KOPT-K1 (cell line): ENCODE measurements around the gene ALG1.
A peak's percentile ranks its signal among the peaks of the same experiment; 100 is the strongest.
"Not testable (repeated sequence)": the region's sequence is repeated elsewhere in the genome, so short reads cannot be mapped to it uniquely, and the experiment has no call there.

Source experiments
- H3K27ac ChIP-seq: fragments of 200-600 bp; sonication (generic); 2 replicates; pipeline ENCODE4 v1.5.1; 2016; ENCODE audit warnings: antibody characterized with exemption, mild to moderate bottlenecking, low read depth, low read length; ENCODE audit not compliant: poor library complexity, severe bottlenecking
- H3K36me3 ChIP-seq: fragments of 200-600 bp; sonication (generic); 2 replicates; pipeline ENCODE4 v1.5.1; 2017; ENCODE audit warnings: antibody characterized with exemption, mild to moderate bottlenecking, low read length, moderate library complexity; ENCODE audit not compliant: insufficient read depth
- H3K9me3 ChIP-seq: fragments of 200-600 bp; sonication (generic); 2 replicates; pipeline ENCODE4 v1.5.1; 2017; ENCODE audit warnings: antibody characterized with exemption, low read length, mild to moderate bottlenecking; ENCODE audit not compliant: insufficient read depth, poor library complexity, severe bottlenecking

The ALG1 gene

DNA sequence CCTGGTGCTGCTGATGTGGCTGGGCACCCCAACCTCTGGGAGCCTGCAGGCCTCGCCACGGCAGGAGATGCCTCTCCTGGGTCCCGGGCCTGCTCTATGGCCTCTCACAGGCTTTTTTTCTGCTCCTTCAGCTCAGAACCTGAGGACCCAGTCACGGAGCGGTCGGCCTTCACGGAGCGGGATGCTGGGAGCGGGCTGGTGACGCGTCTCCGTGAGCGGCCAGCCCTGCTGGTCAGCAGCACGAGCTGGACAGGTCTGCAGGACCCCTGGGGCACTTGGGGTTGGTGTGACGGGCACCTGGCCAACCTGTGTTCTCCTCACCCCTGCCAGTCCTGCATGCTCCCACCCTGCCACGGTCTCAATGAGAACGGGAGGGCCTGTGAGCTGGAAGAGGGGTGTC lies 7.0 kb downstream of the ALG1 start:
- Histone ChIP-seq H3K9me3 (no peaks in the 10 kb centered on the region), H3K36me3 (peaks cover 56% of the 10 kb centered on the region), H3K27ac (no peak overlapping the region)

- H3K36me3 ChIP-seq: peaks cover 54% of the 10 kb centered on the region
- not testable (repeated sequence) for H3K27ac ChIP-seq, H3K9me3 ChIP-seq
Measured at GRCh38 chr16:5080461-5080860, 8.8 kb downstream of the ALG1 start.

DNA sequence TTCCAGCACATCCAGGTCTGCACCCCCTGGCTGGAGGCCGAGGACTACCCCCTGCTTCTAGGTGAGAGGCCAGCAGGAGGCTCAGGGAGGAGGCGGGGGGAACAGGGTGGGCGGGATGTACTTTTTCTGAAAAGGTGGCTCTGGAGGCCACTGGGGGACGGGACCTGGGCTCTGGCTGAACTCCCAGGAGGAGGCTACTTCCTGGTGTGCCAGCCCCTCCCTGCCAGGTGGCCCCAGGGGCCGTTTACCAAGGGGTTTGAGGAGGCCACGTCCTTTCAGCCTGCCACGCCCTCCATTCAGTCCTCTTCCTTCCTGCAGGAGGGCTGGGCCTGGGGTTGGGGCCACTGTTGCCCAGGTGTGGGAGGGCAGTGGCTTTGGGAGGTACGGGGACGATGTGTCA lies 9.4 kb downstream of the ALG1 start:
- H3K27ac ChIP-seq, H3K9me3 ChIP-seq: not testable (repeated sequence)
- peaks cover 52% of the 10 kb centered on the region for H3K36me3 ChIP-seq

DNA sequence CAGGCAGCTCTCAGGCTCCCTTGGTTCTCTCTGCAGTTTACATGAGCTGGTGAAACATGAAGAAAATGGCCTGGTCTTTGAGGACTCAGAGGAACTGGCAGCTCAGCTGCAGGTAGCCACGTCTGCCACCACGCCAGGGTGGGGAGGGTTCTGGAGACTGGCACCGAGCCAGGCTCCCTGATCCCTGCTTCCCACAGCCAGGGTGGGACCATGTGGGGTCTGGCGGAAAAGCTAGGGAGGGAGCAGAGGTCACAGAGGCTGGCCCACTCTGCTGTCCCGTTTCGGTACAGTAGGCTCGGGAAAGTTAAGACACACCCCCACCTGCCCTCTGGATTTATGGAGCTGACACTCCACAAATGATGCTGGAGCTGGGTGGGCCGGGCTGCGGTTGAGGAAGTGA lies 12.0 kb downstream of the ALG1 start:
- peaks cover 46% of the 10 kb centered on the region for H3K36me3 ChIP-seq

GRCh38 chr16:5084099-5084731 lies 12.6 kb downstream of the ALG1 start:
- peaks cover 46% of the 10 kb centered on the region for H3K36me3 ChIP-seq
- not testable (repeated sequence) for H3K9me3 ChIP-seq, H3K27ac ChIP-seq

More for the DNA sequence above, 12.0 kb downstream of the ALG1 start:
- H3K27ac ChIP-seq, H3K9me3 ChIP-seq: not testable (repeated sequence)

- peaks cover 40% of the 10 kb centered on the region for H3K36me3 ChIP-seq
- H3K9me3 ChIP-seq, H3K27ac ChIP-seq: not testable (repeated sequence)
Measured at GRCh38 chr16:5084802-5085201, 13.2 kb downstream of the ALG1 start.

DNA sequence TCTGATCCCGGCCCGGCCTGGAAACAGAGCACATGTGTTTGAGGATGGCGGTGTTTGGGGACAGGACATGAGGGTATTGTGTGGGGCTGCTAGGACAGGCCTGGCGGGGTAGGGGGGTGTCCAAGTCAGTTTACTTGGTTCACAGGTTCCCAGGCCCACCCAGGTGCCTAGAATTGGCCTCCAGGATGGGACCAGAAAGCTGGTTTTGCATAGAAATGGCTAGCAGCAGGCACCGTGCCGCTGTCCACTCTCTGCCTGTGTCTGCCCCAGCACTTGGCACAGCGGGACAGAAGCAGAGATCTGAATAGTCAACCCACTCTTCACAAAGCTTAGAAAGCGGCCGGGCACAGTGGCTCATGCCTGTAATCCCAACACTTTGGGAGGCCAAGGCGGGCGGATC lies 14.1 kb downstream of the ALG1 start:
- not testable (repeated sequence) for H3K9me3 ChIP-seq
- Histone ChIP-seq H3K27ac (peak overlapping the region; percentile 43), H3K36me3 (peaks cover 36% of the 10 kb centered on the region)

- H3K9me3 ChIP-seq, H3K27ac ChIP-seq: not testable (repeated sequence)
- H3K36me3 ChIP-seq: peaks cover 25% of the 10 kb centered on the region
Measured at GRCh38 chr16:5088086-5088790, 16.6 kb downstream of the ALG1 start.

DNA sequence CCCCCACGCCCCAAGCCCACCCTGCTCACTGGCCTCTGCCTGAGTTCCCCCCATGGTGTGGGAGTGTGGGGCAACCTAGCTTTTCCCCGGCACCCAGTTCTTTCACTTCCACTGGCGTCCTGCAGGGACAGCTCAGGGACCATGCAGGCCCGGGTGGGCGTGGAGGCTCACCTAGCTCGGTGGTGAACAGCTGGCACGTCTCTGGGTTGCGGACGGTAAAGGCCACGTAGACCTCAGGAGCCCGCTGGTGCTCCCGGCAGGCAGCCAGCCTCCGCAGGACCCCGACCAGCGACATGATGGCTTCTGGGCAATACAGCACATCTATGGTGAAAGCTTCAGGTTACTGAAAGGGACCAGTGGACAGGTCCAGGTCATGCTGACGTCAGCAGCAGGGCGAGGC lies 17.3 kb downstream of the ALG1 start:
- not testable (repeated sequence) for H3K27ac ChIP-seq, H3K9me3 ChIP-seq
- H3K36me3 ChIP-seq: peaks cover 25% of the 10 kb centered on the region

DNA sequence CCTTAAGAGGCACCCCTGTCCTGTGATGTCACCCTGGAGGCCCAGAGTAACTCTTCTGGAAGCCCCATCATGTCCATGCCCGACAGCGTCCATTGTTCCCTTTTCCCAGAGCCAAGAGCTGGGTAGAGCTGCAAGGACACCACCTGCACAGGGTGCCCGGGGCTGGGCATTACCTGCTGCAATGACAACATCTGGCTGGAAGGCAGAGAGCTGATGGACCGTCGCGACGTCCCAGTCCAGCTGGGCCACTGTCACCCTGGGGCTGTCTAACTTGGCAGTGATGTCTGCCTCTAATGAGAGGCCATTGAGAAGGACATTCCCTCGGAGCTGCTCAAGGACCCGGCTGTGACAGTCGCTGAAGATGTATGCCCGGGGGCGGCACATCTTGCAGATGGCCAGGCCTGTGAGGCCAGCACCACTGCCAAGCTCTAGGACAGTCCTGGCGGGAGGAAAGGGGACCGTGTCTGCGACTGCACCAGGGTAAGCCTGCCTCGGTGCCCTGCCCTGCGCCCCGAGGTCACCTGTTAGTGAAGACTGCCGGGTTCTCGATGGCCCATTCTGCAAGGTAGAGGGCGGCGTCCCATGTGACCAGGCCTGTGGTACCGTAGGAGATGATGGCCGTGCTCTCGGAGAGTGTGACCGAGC lies 18.4 kb downstream of the ALG1 start:
- not testable (repeated sequence) for H3K9me3 ChIP-seq, H3K27ac ChIP-seq
- H3K36me3 ChIP-seq: peaks cover 16% of the 10 kb centered on the region

GRCh38 chr16:5090592-5090991 lies 18.9 kb downstream of the ALG1 start:
- H3K9me3 ChIP-seq, H3K27ac ChIP-seq: not testable (repeated sequence)
- H3K36me3 ChIP-seq: peaks cover 11% of the 10 kb centered on the region; the same call in 1 of the 2 replicates

GRCh38 chr16:5093081-5093480 lies 21.4 kb downstream of the ALG1 start:
- H3K27ac ChIP-seq, H3K36me3 ChIP-seq: not testable (repeated sequence)

DNA sequence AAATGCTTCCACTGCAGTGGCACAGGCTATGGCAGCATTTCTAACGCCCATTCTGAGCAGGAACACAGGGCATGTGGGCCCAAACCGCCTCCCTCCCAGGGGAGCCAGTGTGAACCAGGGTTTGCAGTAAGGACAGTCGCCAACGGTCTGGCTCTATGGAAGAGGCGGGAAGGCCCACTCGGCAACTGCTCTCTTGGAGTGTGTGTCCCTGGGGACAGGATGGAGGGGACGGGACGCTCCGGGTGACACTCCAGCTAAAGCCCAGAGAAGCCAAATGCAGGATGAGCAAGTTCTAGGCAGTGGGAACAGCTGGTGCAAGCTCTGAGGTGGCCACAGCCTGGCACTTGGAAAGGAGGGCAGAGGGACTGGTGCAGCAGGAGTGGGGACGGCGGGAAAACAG lies 22.1 kb downstream of the ALG1 start:
- H3K9me3 ChIP-seq, H3K36me3 ChIP-seq: not testable (repeated sequence)

More at GRCh38 chr16:5093081-5093480, 21.4 kb downstream of the ALG1 start:
- H3K9me3 ChIP-seq: not testable (repeated sequence)

DNA sequence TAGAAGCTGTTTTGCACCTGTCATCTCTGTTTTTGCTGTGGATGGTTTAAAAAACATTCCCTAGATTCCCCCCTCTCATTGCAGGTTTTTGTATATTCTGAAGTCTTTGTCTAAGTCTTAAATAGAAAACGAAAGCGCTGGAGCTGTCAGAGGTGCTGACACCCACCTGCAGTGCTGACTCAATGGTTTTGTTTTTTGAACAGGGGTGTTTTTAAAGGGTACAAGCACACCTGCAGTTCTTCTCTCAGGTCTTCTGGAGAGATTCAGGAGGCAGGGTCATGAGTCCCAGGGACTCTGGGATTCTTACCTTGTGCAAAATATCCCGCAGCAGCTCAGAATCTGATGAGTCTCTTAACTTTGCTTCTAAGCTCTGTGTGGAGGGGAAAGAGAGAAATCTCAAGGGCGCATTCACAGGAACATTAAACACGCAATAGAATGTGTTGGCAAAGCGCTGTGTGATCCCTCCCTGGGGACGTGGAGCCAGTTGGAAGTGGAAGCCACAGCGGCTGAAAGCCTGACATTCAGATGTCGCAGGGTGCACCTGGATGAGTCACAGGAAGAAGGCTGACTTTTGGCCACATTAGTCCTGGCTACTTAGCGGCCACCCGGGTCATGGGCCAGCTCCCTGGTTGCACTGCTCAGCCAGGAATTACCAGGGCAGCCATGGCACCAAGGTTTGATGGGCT lies 23.6 kb downstream of the ALG1 start:
- H3K36me3 ChIP-seq, H3K27ac ChIP-seq, H3K9me3 ChIP-seq: not testable (repeated sequence)

More for the DNA sequence above, 22.1 kb downstream of the ALG1 start:
- not testable (repeated sequence) for H3K27ac ChIP-seq

- H3K9me3 ChIP-seq, H3K36me3 ChIP-seq, H3K27ac ChIP-seq: not testable (repeated sequence)
Measured at GRCh38 chr16:5096437-5097060, 24.9 kb downstream of the ALG1 start.
